ENCODE results near the gene KAZN.

KAZN gene

DNA sequence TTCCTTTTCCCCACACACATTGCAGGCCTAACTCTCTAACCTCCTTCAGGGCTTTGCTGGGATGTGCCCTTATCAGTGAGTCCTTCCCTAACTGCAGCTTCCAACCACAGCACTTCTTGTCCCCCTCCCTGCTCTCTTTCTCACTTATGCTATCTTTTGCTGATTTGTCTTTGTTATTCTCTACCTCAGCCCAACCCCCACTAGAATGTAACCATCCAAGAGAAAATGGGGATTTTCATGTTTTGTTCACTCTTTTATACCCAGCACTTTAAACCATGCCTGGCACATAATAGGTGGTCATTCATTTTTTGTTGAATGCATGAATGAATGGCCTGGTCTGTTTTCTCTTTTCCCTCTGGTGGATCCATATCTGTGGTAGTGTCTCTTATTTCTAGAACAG lies 243.5 kb downstream of the KAZN start:
- H3K4me1 Mint-ChIP-seq (ENCODE audit: low read depth), result no peaks in the 10 kb centered on the region
- DNase-seq, result no peak
- no peaks in the 10 kb centered on the region for H3K36me3 Mint-ChIP-seq (ENCODE audit: low read depth)
- H3K27me3 Mint-ChIP-seq, result peaks cover 25% of the 10 kb centered on the region
- no peak overlapping the region for H3K4me3 Mint-ChIP-seq
- H3K27ac Mint-ChIP-seq, result no peak overlapping the region
- peaks cover 22% of the 10 kb centered on the region for H3K9me3 Mint-ChIP-seq

DNA sequence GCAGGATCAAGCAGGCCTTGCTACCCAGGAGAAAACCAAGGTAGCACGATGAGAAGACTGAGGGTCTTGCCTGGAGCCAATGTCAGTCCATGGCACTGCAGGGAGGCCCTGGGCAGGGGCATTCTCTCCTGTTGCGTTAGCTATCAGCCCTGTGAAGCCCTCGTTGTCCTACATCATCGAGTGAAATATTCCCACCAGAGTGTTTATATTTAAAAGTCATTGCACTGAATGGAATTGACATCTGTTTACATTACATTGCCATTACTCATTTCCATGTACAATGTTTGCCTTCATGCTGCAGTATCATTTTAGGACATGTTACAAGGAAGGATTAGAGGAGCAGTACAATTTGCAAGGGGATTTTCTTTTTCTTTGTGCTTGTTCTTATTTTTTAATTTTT lies 243.9 kb downstream of the KAZN start:
- Mint-ChIP-seq H3K4me3 (no peak overlapping the region), H3K4me1 (ENCODE audit: low read depth) (no peaks in the 10 kb centered on the region), H3K27ac (no peak overlapping the region), H3K27me3 (peaks cover 25% of the 10 kb centered on the region), H3K9me3 (peaks cover 22% of the 10 kb centered on the region), H3K36me3 (ENCODE audit: low read depth) (no peaks in the 10 kb centered on the region)
- DNase-seq, result no peak

- Mint-ChIP-seq H3K4me3 (no peak overlapping the region), H3K27me3 (peaks cover 25% of the 10 kb centered on the region), H3K9me3 (peaks cover 22% of the 10 kb centered on the region), H3K36me3 (ENCODE audit: low read depth) (no peaks in the 10 kb centered on the region), H3K4me1 (ENCODE audit: low read depth) (no peaks in the 10 kb centered on the region), H3K27ac (no peak overlapping the region)
- DNase-seq, result no peak
These were observed 244.4 kb downstream of the KAZN start for GRCh38 chr1:14842891-14843290.

- no peak for DNase-seq
These were observed 245.0 kb downstream of the KAZN start for GRCh38 chr1:14843525-14843924.

GRCh38 chr1:14844356-14844755 lies 245.9 kb downstream of the KAZN start:
- H3K27ac Mint-ChIP-seq, result no peak overlapping the region
- no peak overlapping the region for H3K4me3 Mint-ChIP-seq
- peaks cover 22% of the 10 kb centered on the region for H3K9me3 Mint-ChIP-seq
- peaks cover 17% of the 10 kb centered on the region for H3K27me3 Mint-ChIP-seq
- no peaks in the 10 kb centered on the region for H3K36me3 Mint-ChIP-seq (ENCODE audit: low read depth)
- H3K4me1 Mint-ChIP-seq (ENCODE audit: low read depth), result no peaks in the 10 kb centered on the region
- no peak for DNase-seq

More at GRCh38 chr1:14843525-14843924, 245.0 kb downstream of the KAZN start:
- Mint-ChIP-seq H3K36me3 (ENCODE audit: low read depth) (no peaks in the 10 kb centered on the region), H3K27ac (no peak overlapping the region), H3K4me3 (no peak overlapping the region), H3K4me1 (ENCODE audit: low read depth) (no peaks in the 10 kb centered on the region), H3K27me3 (peaks cover 22% of the 10 kb centered on the region), H3K9me3 (peaks cover 22% of the 10 kb centered on the region)

DNA sequence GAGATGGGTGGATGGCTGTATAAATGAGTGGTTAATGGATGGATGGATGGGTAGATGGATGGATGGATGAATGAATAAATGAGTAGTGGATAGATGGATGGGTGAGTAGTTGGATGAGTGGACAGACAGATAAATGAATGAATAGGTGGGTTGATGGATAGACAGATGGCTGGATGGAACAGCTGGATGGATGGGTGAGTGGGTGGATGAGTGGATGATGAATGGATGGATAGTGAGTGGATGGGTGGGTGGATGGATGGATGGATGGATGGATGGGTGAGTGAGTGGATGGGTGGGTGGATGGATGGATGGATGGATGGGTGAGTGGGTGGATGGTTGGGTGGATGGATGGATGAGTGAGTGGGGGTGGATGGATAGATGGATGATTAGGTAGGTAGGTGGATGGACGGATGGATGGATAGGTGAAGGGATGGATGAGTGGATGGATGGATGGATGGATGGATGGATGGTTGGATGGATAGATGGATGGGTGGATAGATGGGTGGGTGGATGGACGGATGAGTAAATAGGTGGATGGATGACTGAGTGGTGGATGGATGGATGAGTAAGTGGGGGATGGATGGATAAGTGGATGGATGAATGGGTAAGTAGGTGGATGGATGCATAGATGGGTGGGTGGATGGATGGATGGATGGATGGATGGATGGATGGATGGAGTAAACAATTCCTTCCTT lies 246.6 kb downstream of the KAZN start:
- H3K27ac Mint-ChIP-seq, result no peak overlapping the region
- DNase-seq, result no peak
- H3K27me3 Mint-ChIP-seq, result peaks cover 14% of the 10 kb centered on the region
- H3K4me3 Mint-ChIP-seq, result no peak overlapping the region
- H3K4me1 Mint-ChIP-seq (ENCODE audit: low read depth), result no peaks in the 10 kb centered on the region
- no peaks in the 10 kb centered on the region for H3K36me3 Mint-ChIP-seq (ENCODE audit: low read depth)
- H3K9me3 Mint-ChIP-seq, result peaks cover 22% of the 10 kb centered on the region

GRCh38 chr1:14845851-14846250 lies 247.4 kb downstream of the KAZN start:
- no peak overlapping the region for H3K4me3 Mint-ChIP-seq
- H3K4me1 Mint-ChIP-seq (ENCODE audit: low read depth), result no peaks in the 10 kb centered on the region
- DNase-seq, result no peak
- H3K27ac Mint-ChIP-seq, result no peak overlapping the region
- H3K27me3 Mint-ChIP-seq, result peaks cover 9% of the 10 kb centered on the region
- H3K9me3 Mint-ChIP-seq, result peaks cover 17% of the 10 kb centered on the region
- no peaks in the 10 kb centered on the region for H3K36me3 Mint-ChIP-seq (ENCODE audit: low read depth)

- DNase-seq, result no peak
- H3K27me3 Mint-ChIP-seq, result peaks cover 4% of the 10 kb centered on the region
- no peaks in the 10 kb centered on the region for H3K4me1 Mint-ChIP-seq (ENCODE audit: low read depth)
- H3K36me3 Mint-ChIP-seq (ENCODE audit: low read depth), result no peaks in the 10 kb centered on the region
- no peak overlapping the region for H3K4me3 Mint-ChIP-seq
- no peak overlapping the region for H3K27ac Mint-ChIP-seq
- H3K9me3 Mint-ChIP-seq, result peaks cover 13% of the 10 kb centered on the region
These were observed 248.2 kb downstream of the KAZN start for GRCh38 chr1:14846688-14847087.

- no peaks in the 10 kb centered on the region for H3K4me1 Mint-ChIP-seq (ENCODE audit: low read depth)
- no peaks in the 10 kb centered on the region for H3K36me3 Mint-ChIP-seq (ENCODE audit: low read depth)
These were observed 249.7 kb downstream of the KAZN start for GRCh38 chr1:14848203-14848602.

DNA sequence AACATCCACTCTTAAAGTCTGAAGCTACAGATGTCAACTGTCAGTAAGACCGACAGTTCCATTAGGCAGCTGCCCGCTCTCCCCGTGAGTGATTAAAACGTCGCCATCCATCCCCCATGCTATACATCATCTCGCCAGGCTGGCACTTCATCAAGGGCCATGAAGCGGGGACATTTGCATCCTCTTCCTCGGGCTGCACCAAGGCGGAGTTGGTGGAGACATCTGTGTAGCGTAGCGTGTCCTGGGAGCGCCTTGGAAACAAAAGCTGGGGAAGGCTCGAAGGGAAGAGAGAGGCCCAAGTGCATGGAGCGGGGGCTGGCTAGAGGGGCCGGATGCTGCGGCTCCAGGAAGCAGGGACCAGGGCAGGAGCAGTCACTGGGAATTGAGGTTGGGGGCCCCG lies 250.1 kb downstream of the KAZN start:
- Mint-ChIP-seq H3K4me3 (no peak overlapping the region), H3K36me3 (ENCODE audit: low read depth) (no peaks in the 10 kb centered on the region), H3K27ac (no peak overlapping the region), H3K27me3 (peaks cover 4% of the 10 kb centered on the region), H3K9me3 (peaks cover 1% of the 10 kb centered on the region), H3K4me1 (ENCODE audit: low read depth) (no peaks in the 10 kb centered on the region)
- no peak for DNase-seq

More at GRCh38 chr1:14848203-14848602, 249.7 kb downstream of the KAZN start:
- Mint-ChIP-seq H3K9me3 (peaks cover 2% of the 10 kb centered on the region), H3K4me3 (no peak overlapping the region), H3K27ac (no peak overlapping the region), H3K27me3 (peaks cover 4% of the 10 kb centered on the region)
- DNase-seq, result no peak

- H3K4me1 Mint-ChIP-seq (ENCODE audit: low read depth), result no peaks in the 10 kb centered on the region
- no peaks in the 10 kb centered on the region for H3K9me3 Mint-ChIP-seq
- no peak overlapping the region for H3K27ac Mint-ChIP-seq
- H3K27me3 Mint-ChIP-seq, result peaks cover 4% of the 10 kb centered on the region
- no peak for DNase-seq
- H3K4me3 Mint-ChIP-seq, result no peak overlapping the region
- H3K36me3 Mint-ChIP-seq (ENCODE audit: low read depth), result no peaks in the 10 kb centered on the region
These were observed 250.6 kb downstream of the KAZN start for GRCh38 chr1:14849038-14849437.

DNA sequence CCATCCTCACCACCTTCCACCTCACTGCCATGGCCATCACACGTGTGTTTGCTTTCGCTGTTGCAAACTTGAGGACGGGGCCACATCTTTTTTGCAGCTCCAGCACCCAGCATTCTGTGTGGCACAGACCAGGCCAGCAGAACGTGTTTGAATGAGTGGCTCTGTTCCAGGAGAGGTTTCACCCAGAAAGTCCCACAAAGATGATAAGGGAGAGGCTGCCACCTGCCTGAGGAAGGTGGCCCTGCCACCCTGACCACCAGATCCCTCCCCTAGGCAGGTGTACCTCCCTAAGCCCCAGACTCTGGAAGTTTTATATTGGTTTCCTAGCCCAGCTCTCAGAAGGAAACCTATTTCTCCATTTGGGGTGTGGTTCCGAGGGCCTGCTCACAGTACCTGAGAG lies 252.1 kb downstream of the KAZN start:
- no peak overlapping the region for H3K4me3 Mint-ChIP-seq
- H3K9me3 Mint-ChIP-seq, result no peaks in the 10 kb centered on the region
- no peaks in the 10 kb centered on the region for H3K36me3 Mint-ChIP-seq (ENCODE audit: low read depth)
- H3K27ac Mint-ChIP-seq, result no peak overlapping the region
- H3K4me1 Mint-ChIP-seq (ENCODE audit: low read depth), result no peaks in the 10 kb centered on the region
- DNase-seq, result no peak
- peaks cover 4% of the 10 kb centered on the region for H3K27me3 Mint-ChIP-seq

GRCh38 chr1:14851760-14852159 lies 253.3 kb downstream of the KAZN start:
- Mint-ChIP-seq H3K4me3 (no peak overlapping the region), H3K4me1 (ENCODE audit: low read depth) (no peaks in the 10 kb centered on the region), H3K27me3 (peaks cover 4% of the 10 kb centered on the region), H3K9me3 (no peaks in the 10 kb centered on the region), H3K27ac (no peak overlapping the region), H3K36me3 (ENCODE audit: low read depth) (no peaks in the 10 kb centered on the region)
- DNase-seq, result no peak

DNA sequence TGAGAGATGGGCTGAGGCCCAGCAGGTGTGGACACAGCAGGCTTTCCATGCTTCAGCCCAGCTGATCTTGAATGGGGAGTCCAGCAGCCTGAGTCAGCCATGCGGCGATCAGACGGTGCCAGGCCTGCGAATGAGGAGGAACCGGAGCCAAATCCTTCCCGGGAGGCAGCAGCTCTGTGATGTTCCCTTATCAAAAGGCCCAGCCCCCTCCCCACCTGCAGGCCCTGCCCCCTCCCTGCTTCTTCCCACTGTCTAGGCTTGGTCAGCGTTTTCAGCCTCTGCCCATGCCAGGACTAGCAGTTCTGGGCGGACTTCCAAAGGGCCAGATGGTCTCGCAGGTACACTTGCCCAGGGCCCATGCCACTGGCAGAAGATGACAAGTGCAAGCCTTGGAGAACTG lies 253.8 kb downstream of the KAZN start:
- Mint-ChIP-seq H3K27me3 (peaks cover 4% of the 10 kb centered on the region), H3K27ac (no peak overlapping the region), H3K9me3 (no peaks in the 10 kb centered on the region), H3K4me3 (no peak overlapping the region), H3K4me1 (ENCODE audit: low read depth) (no peaks in the 10 kb centered on the region), H3K36me3 (ENCODE audit: low read depth) (no peaks in the 10 kb centered on the region)
- no peak for DNase-seq

- no peak for DNase-seq
- no peaks in the 10 kb centered on the region for H3K9me3 Mint-ChIP-seq
- no peak overlapping the region for H3K27ac Mint-ChIP-seq
- H3K36me3 Mint-ChIP-seq (ENCODE audit: low read depth), result no peaks in the 10 kb centered on the region
- peaks cover 4% of the 10 kb centered on the region for H3K27me3 Mint-ChIP-seq
- no peaks in the 10 kb centered on the region for H3K4me1 Mint-ChIP-seq (ENCODE audit: low read depth)
- no peak overlapping the region for H3K4me3 Mint-ChIP-seq
These were observed 255.0 kb downstream of the KAZN start for GRCh38 chr1:14853518-14853917.

DNA sequence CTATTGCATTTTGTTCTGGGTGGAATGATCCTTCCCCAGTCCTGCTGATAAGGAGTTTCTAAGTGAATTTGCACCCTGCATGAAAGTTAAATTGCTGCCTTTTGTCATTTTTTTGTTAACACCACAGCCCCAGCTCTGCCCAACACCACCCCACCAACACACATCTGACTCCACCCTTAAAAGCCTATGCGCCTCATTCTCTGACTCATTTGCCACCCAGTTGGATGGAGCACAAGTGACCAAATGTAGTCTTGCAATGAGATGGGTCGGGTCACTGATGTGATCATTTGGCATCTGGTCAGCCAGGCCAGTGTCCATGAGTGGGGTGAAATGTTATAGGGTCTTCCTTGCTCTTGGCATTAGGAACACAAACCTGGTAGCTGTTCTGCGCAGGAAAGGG lies 256.8 kb downstream of the KAZN start:
- DNase-seq, result no peak
- Mint-ChIP-seq H3K4me1 (ENCODE audit: low read depth) (no peaks in the 10 kb centered on the region), H3K36me3 (ENCODE audit: low read depth) (no peaks in the 10 kb centered on the region), H3K27me3 (peaks cover 4% of the 10 kb centered on the region), H3K9me3 (no peaks in the 10 kb centered on the region), H3K4me3 (no peak overlapping the region), H3K27ac (no peak overlapping the region)
